ENCODE results near the gene CSMD2.

Gene CSMD2

DNA sequence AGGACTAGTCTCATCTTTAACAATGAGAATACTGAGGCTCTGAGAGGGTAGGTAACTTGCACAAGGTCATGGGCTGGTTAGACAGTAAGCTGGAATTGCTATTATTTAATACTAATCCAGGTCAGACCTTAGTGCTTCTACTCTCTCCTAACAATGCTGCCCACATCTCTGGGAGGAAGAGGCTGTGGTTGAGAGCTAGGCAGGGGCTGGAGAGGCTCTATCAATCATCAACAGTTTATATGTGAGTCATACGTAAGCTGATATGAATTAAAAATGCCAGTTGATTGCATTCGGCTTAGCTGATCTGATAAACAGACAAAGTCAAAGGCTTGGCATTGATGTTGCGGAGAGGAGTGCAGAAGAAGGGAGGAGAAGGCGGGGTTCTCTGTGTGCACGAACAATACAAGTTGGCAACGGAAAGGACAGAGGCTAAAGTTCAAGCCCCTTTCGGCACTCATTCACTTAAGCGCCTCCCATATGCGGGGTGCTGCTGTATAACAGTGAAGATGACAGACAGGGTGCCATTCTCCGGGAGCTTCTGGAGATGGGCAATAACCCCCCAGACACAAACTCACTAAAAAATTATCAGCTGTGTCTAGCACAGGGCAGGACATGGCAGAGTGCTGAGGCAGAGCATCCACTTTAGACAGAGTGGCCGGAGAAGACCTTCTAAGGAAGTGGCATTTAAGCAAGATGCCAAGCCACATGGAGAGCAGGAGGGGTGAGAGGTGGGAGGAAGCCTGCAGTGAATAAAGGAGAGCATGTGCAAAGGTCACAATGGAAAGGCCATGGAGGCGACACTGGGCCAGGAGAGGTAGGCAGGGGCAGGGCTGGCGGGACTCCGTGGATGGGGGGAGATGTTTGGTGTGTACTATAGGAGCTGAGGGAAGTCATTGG, 497.4 kb downstream of the CSMD2 start:
- H3K27ac ChIP-seq = no peak overlapping the region
- H3K4me3 ChIP-seq (ENCODE audit: low read depth, low read length) = no peak overlapping the region
- TF ChIP-seq, protein P1, sequence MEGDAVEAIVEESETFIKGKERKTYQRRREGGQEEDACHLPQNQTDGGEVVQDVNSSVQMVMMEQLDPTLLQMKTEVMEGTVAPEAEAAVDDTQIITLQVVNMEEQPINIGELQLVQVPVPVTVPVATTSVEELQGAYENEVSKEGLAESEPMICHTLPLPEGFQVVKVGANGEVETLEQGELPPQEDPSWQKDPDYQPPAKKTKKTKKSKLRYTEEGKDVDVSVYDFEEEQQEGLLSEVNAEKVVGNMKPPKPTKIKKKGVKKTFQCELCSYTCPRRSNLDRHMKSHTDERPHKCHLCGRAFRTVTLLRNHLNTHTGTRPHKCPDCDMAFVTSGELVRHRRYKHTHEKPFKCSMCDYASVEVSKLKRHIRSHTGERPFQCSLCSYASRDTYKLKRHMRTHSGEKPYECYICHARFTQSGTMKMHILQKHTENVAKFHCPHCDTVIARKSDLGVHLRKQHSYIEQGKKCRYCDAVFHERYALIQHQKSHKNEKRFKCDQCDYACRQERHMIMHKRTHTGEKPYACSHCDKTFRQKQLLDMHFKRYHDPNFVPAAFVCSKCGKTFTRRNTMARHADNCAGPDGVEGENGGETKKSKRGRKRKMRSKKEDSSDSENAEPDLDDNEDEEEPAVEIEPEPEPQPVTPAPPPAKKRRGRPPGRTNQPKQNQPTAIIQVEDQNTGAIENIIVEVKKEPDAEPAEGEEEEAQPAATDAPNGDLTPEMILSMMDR (IDR thresholded peaks at IDR 0.05; ENCODE audit: low read depth, low read length) = no peak
- no peaks in the 10 kb centered on the region for H3K36me3 ChIP-seq
- peaks cover 76% of the 10 kb centered on the region for H3K27me3 ChIP-seq (ENCODE audit: insufficient read depth, low read depth, severe bottlenecking)
- no peak for DNase-seq
- H3K9me3 ChIP-seq (ENCODE audit: severe bottlenecking) = peaks cover 2% of the 10 kb centered on the region

DNA sequence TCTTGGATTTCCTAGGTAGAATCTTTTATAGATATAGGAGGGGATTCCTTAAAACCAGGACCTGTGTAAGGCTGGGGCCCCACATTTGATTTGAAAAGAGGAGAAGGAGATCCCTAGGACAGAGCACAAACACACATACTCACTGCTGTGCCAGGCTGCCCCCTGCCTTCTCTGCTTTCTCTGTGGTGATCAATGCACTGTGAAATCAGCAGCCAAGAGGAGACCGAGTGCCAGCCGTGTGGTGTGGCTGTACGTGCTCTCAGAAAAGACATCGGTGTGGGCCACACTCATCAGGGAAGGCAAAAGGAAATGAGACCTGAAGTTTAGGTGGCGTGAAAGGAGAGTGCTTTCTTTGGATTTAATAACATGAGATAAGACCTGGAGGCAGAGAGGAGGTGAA, 498.4 kb downstream of the CSMD2 start:
- peaks cover 84% of the 10 kb centered on the region for H3K27me3 ChIP-seq (ENCODE audit: insufficient read depth, low read depth, severe bottlenecking)
- no peak overlapping the region for H3K27ac ChIP-seq
- no peaks in the 10 kb centered on the region for H3K36me3 ChIP-seq
- TF ChIP-seq, protein P1 (IDR thresholded peaks at IDR 0.05; ENCODE audit: low read depth, low read length) = no peak
- H3K4me3 ChIP-seq (ENCODE audit: low read depth, low read length) = no peak overlapping the region
- no peaks in the 10 kb centered on the region for H3K9me3 ChIP-seq (ENCODE audit: severe bottlenecking)
- DNase-seq = no peak

GRCh38 chr1:33661811-33662454, 503.1 kb downstream of the CSMD2 start:
- Histone ChIP-seq H3K27ac (no peak overlapping the region), H3K27me3 (ENCODE audit: insufficient read depth, low read depth, severe bottlenecking) (peaks cover 91% of the 10 kb centered on the region), H3K4me3 (ENCODE audit: low read depth, low read length) (no peak overlapping the region), H3K36me3 (no peaks in the 10 kb centered on the region), H3K9me3 (ENCODE audit: severe bottlenecking) (no peaks in the 10 kb centered on the region)
- TF ChIP-seq, protein P1 (IDR thresholded peaks at IDR 0.05; ENCODE audit: low read depth, low read length) = no peak
- DNase-seq = no peak

DNA sequence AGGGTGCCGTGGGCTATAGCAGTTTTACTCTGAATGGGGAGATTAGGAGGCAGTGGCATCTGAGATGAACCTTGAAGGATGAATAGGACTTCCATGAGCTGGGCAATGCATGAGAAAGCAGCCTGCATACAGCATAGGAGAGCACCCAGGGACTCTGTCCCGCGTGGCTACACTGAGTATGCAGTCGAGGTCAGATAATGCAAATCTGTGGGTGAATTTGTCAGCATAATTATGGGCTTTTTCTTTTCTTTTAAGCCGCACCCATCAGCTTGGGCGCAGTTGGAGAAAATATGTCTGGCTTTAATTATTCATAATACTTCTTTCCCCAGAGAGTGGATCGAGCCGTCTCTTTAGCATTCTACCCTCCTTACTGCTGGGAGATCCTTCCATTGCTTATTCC, 504.1 kb downstream of the CSMD2 start:
- Histone ChIP-seq H3K36me3 (no peaks in the 10 kb centered on the region), H3K27ac (no peak overlapping the region), H3K4me3 (ENCODE audit: low read depth, low read length) (no peak overlapping the region), H3K27me3 (ENCODE audit: insufficient read depth, low read depth, severe bottlenecking) (peaks cover 91% of the 10 kb centered on the region), H3K9me3 (ENCODE audit: severe bottlenecking) (no peaks in the 10 kb centered on the region)
- TF ChIP-seq, protein P1 (IDR thresholded peaks at IDR 0.05; ENCODE audit: low read depth, low read length) = no peak
- DNase-seq = no peak

DNA sequence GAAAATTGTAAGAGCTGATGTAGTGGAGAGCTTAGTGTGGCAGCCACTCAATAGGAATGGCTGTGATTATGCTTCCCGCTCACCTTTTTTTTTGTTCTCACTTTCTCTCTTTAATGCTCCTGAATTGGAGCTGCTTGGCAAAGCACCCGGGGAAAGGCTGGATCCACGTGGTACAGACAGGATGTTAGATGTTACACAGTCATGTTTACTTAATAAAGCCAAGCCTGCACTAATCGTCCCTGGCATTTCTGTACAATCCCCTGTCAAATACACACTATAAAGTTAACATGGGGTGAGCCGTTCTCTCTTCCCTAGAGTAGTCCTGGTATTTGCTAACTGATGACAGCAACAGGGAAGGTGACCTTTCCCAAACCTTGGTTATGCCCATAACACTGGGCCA, 504.8 kb downstream of the CSMD2 start:
- no peaks in the 10 kb centered on the region for H3K36me3 ChIP-seq
- TF ChIP-seq, protein P1 (IDR thresholded peaks at IDR 0.05; ENCODE audit: low read depth, low read length) = no peak
- H3K9me3 ChIP-seq (ENCODE audit: severe bottlenecking) = no peaks in the 10 kb centered on the region
- H3K27me3 ChIP-seq (ENCODE audit: insufficient read depth, low read depth, severe bottlenecking) = peaks cover 92% of the 10 kb centered on the region
- H3K4me3 ChIP-seq (ENCODE audit: low read depth, low read length) = no peak overlapping the region
- H3K27ac ChIP-seq = no peak overlapping the region
- DNase-seq = no peak

All from WERI-Rb-1 (cell line).